Measurements from ENCODE around the gene DAB1. TPM values are rescaled to one million over a fixed set of nuclear protein-coding genes. Genes with fewer than 3 reads are reported as not detected.
A peak's percentile ranks its signal among the peaks of the same experiment; 100 is the strongest.

DAB1 gene
- total RNA-seq, 2 experiments from 2014 or later: 0.52 to 0.61 TPM

GRCh38 chr1:56977910-56978309, 445.9 kb downstream of the DAB1 start:
- Histone ChIP-seq H3K27me3 (ENCODE audit: control insufficient read depth in 1 of 2, insufficient read depth in 2 of 2, low read length in 2 of 2) (peaks cover 0 to 2% of the 10 kb centered on the region in 2 experiments), H3K27ac (ENCODE audit: low read depth in 1 of 2, low read length in 2 of 2) (no peak overlapping the region), H3K9me3 (ENCODE audit: control insufficient read depth in 1 of 2, insufficient read depth in 1 of 2, low read length in 2 of 2) (peaks cover 0 to 3% of the 10 kb centered on the region in 2 experiments), H3K4me3 (ENCODE audit: low read length) (no peak overlapping the region), H3K4me1 (ENCODE audit: insufficient read depth, low read length) (no peaks in the 10 kb centered on the region), H3K36me3 (ENCODE audit: insufficient read depth, low read length) (no peaks in the 10 kb centered on the region)
- CTCF ChIA-PET: no interaction called here
- Mint-ChIP-seq H3K36me3 (ENCODE audit: low read depth) (no peaks in the 10 kb centered on the region), H3K4me1 (ENCODE audit: low read depth) (no peaks in the 10 kb centered on the region), H3K4me3 (no peak overlapping the region), H3K27me3 (no peaks in the 10 kb centered on the region), H3K9me3 (no peaks in the 10 kb centered on the region), H3K27ac (no peak overlapping the region)
- TF ChIP-seq CTCF (IDR thresholded peaks at IDR 0.05): no peak
- intact Hi-C loops (cut with DNase I, micrococcal nuclease): no loop called here
- DNase-seq: no peak
- POLR2A ChIA-PET: no interaction called here
- ATAC-seq (ENCODE audit: poor library complexity): no peak

DNA sequence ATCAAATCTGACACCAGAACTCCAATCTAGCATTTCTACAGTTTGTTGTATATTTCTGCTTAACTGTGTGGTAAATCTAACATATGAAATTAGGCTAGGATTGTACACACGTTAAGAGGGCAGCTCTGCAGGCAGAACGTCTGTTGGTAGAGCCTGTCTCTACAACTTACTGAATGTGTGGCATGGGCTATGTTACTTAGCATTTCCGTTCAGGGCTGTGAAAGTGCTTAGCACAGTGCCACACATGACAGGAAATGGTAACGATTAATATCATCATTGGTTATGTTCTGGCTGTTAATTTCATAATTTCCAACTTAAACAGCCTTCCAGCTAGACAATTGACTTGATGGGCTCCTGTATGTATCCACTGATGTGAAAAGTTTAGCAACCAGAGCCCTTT, 448.4 kb downstream of the DAB1 start:
- H3K4me3 ChIP-seq (ENCODE audit: low read length): no peak overlapping the region
- ATAC-seq (ENCODE audit: poor library complexity): no peak
- CTCF ChIA-PET: no interaction called here
- Mint-ChIP-seq H3K27me3 (peaks cover 5% of the 10 kb centered on the region), H3K4me1 (ENCODE audit: low read depth) (no peaks in the 10 kb centered on the region), H3K27ac (no peak overlapping the region), H3K4me3 (no peak overlapping the region), H3K36me3 (ENCODE audit: low read depth) (no peaks in the 10 kb centered on the region), H3K9me3 (no peaks in the 10 kb centered on the region)
- peaks cover 0 to 2% of the 10 kb centered on the region in 2 experiments for H3K27me3 ChIP-seq (ENCODE audit: control insufficient read depth in 1 of 2, insufficient read depth in 2 of 2, low read length in 2 of 2)
- intact Hi-C loops (cut with DNase I, micrococcal nuclease): no loop called here
- DNase-seq: peak in 1 of 14 experiments; percentile 15
- no peaks in the 10 kb centered on the region for H3K4me1 ChIP-seq (ENCODE audit: insufficient read depth, low read length)
- no peaks in the 10 kb centered on the region for H3K36me3 ChIP-seq (ENCODE audit: insufficient read depth, low read length)
- POLR2A ChIA-PET: no interaction called here
- no peak for TF ChIP-seq CTCF (IDR thresholded peaks at IDR 0.05)
- no peak overlapping the region for H3K27ac ChIP-seq (ENCODE audit: low read depth in 1 of 2, low read length in 2 of 2)
- H3K9me3 ChIP-seq (ENCODE audit: control insufficient read depth in 1 of 2, insufficient read depth in 1 of 2, low read length in 2 of 2): peaks cover 0 to 3% of the 10 kb centered on the region in 2 experiments

- DNase-seq: no peak
- no peak overlapping the region for H3K4me3 ChIP-seq (ENCODE audit: low read length)
- no peaks in the 10 kb centered on the region for H3K9me3 Mint-ChIP-seq
- peaks cover 5% of the 10 kb centered on the region for H3K27me3 Mint-ChIP-seq
- no peaks in the 10 kb centered on the region for H3K36me3 Mint-ChIP-seq (ENCODE audit: low read depth)
- intact Hi-C loops (cut with DNase I, micrococcal nuclease): no loop called here
- H3K27me3 ChIP-seq (ENCODE audit: control insufficient read depth in 1 of 2, insufficient read depth in 2 of 2, low read length in 2 of 2): no peaks in the 10 kb centered on the region
- H3K27ac ChIP-seq (ENCODE audit: low read depth in 1 of 2, low read length in 2 of 2): no peak overlapping the region
- no peak for ATAC-seq (ENCODE audit: poor library complexity)
- H3K9me3 ChIP-seq (ENCODE audit: control insufficient read depth in 1 of 2, insufficient read depth in 1 of 2, low read length in 2 of 2): peaks cover 0 to 3% of the 10 kb centered on the region in 2 experiments
- no peaks in the 10 kb centered on the region for H3K36me3 ChIP-seq (ENCODE audit: insufficient read depth, low read length)
- no peak for TF ChIP-seq CTCF (IDR thresholded peaks at IDR 0.05)
- POLR2A ChIA-PET: no interaction called here
- no peaks in the 10 kb centered on the region for H3K4me1 ChIP-seq (ENCODE audit: insufficient read depth, low read length)
- no peak overlapping the region for H3K27ac Mint-ChIP-seq
- no peak overlapping the region for H3K4me3 Mint-ChIP-seq
- H3K4me1 Mint-ChIP-seq (ENCODE audit: low read depth): no peaks in the 10 kb centered on the region
- CTCF ChIA-PET: no interaction called here
These were observed 449.7 kb downstream of the DAB1 start for GRCh38 chr1:56973923-56974742.

All from CD4-positive, alpha-beta T cell (primary cell).